Measurements from ENCODE around the gene BMPER. TPM values are rescaled to one million over a fixed set of nuclear protein-coding genes. Genes with fewer than 3 reads are reported as not detected.

Gene BMPER
- polyA plus RNA-seq, 1 of the 3 experiments (the other 2 are of a cell fraction) = 20.0 TPM

GRCh38 chr7:33950047-33950714 lies 44.8 kb downstream of the BMPER start:
- no peak for DNase-seq
- TF ChIP-seq TCF12 (IDR thresholded peaks at IDR 0.05) (no peak), MEF2A (IDR thresholded peaks at IDR 0.05; ENCODE audit: borderline replicate concordance, low read depth) (no peak), USF2 (IDR thresholded peaks at IDR 0.05; ENCODE audit: borderline replicate concordance, low read depth, low read length) (no peak), CTCF (IDR thresholded peaks at IDR 0.05) (no peak), YY1 (IDR thresholded peaks at IDR 0.05; ENCODE audit: low read depth) (no peak), EZH2phosphoT487 (IDR thresholded peaks at IDR 0.05; ENCODE audit: borderline replicate concordance, low read depth) (no peak), ELF1 (IDR thresholded peaks at IDR 0.05) (no peak), RCOR1 (IDR thresholded peaks at IDR 0.05; ENCODE audit: low read length) (no peak), MXI1 (IDR thresholded peaks at IDR 0.05; ENCODE audit: low read depth, low read length) (no peak), TAF1 (IDR thresholded peaks at IDR 0.05; ENCODE audit: borderline replicate concordance, low read depth, low read length) (no peak), RAD21 (IDR thresholded peaks at IDR 0.05; ENCODE audit: low read length) (no peak), FOSL2 (IDR thresholded peaks at IDR 0.05; ENCODE audit: borderline replicate concordance, low read depth) (no peak), REST (IDR thresholded peaks at IDR 0.05; ENCODE audit: low read depth, low read length) (no peak)
- H3K4me3 ChIP-seq (ENCODE audit: low read depth in 2 of 2, low read length in 1 of 2) = no peak overlapping the region
- no peak overlapping the region for H2AFZ ChIP-seq (ENCODE audit: low read depth)
- H3K9ac ChIP-seq = no peak overlapping the region
- POLR2A ChIA-PET = interaction anchor here (0.9 kb wide), 1 partner anchor 17 kb away, joined by 3 read pairs; no protein-coding TSS in a partner anchor
- H4K20me1 ChIP-seq (ENCODE audit: insufficient read depth) = no peaks in the 10 kb centered on the region
- CTCF ChIA-PET = interaction anchor here (1.6 to 3.8 kb wide), 2 partner anchors 18 to 707 kb away, joined by 3 to 21 read pairs; no protein-coding TSS in a partner anchor
- no peaks in the 10 kb centered on the region for H3K9me2 ChIP-seq
- WGBS (ENCODE audit: low lambda C conversion rate) = 82% methylated on average over 5 of the region's 5 CpGs
- H3K79me2 ChIP-seq (ENCODE audit: insufficient read depth) = no peaks in the 10 kb centered on the region
- H3K36me3 ChIP-seq (replicated peaks in 1 of 2; ENCODE audit: control insufficient read depth in 1 of 2, insufficient read depth in 2 of 2, low read length in 1 of 2) = no peaks in the 10 kb centered on the region
- no peaks in the 10 kb centered on the region for H3K9me3 ChIP-seq
- H3F3A ChIP-seq (replicated peaks; ENCODE audit: insufficient read depth) = no peaks in the 10 kb centered on the region
- H3K27ac ChIP-seq (ENCODE audit: low read depth in 2 of 2, low read length in 1 of 2) = no peak overlapping the region
- no peak overlapping the region for H3K4me2 ChIP-seq
- peaks cover 3 to 17% of the 10 kb centered on the region in 2 experiments for H3K4me1 ChIP-seq (ENCODE audit: control insufficient read depth in 1 of 2, insufficient read depth in 2 of 2, low read depth in 1 of 2, low read length in 1 of 2)
- no peaks in the 10 kb centered on the region for H3K27me3 ChIP-seq (ENCODE audit: insufficient read depth)
